Psoas muscle (tissue), 8 donors: ENCODE measurements around the gene CCDC201. TPM values are rescaled to one million over a fixed set of nuclear protein-coding genes. Genes with fewer than 3 reads are reported as not detected.
A peak's percentile ranks its signal among the peaks of the same experiment; 100 is the strongest.

Experiments used
- ATAC-seq, 4 donors: fragments of 200-7000 bp; cut with Tn5 transposase; one replicate each; pipeline ENCODE4 v1.9.1; 2020; ENCODE audit warnings: moderate library complexity in 3 of 4, mild to moderate bottlenecking in 2 of 4
- DNase-seq, 2 donors: peaks; one replicate each; pipeline ENCODE4 v3.0.0-alpha.2; 2020
- H3K27ac ChIP-seq: fragments of 200-600 bp; one replicate; pipeline ENCODE4 v1.8.0; 2022
- H3K27me3 ChIP-seq, 3 donors: fragments of 200-600 bp in 1 of 3; one replicate each; pipeline versions ENCODE4 v1.6.1 to v1.8.0; 2013 to 2022; ENCODE audit warnings: low read length in 2 of 3, mild to moderate bottlenecking in 2 of 3, moderate library complexity in 1 of 3; ENCODE audit not compliant: insufficient read depth in 3 of 3
- H3K36me3 ChIP-seq, 2 donors: fragments of 200-600 bp in 1 of 2; one replicate each; pipeline versions ENCODE4 v1.6.1 to v1.8.0; 2013 to 2022; ENCODE audit warnings: low read depth in 1 of 2, mild to moderate bottlenecking in 1 of 2, moderate library complexity in 1 of 2; ENCODE audit not compliant: insufficient read depth in 1 of 2
- H3K4me1 ChIP-seq: fragments of 200-600 bp; one replicate; pipeline ENCODE4 v1.8.0; 2022
- H3K4me3 ChIP-seq: fragments of 200-600 bp; one replicate; pipeline ENCODE4 v1.8.0; 2022; ENCODE audit warnings: mild to moderate bottlenecking
- H3K9me3 ChIP-seq: fragments of 200-600 bp; one replicate; pipeline ENCODE4 v1.8.0; 2022
- CTCF ChIP-seq: fragments of 200-600 bp; IDR thresholded peaks from one replicate; pipeline ENCODE4 v1.8.0; 2022; ENCODE audit warnings: antibody characterized with exemption
- WGBS, 3 donors: extraction: QIAGEN DNeasy Blood & Tissue Kit; methylation state at CpG; one replicate each; pipeline versions ENCODE4 v1.1.6 to v1.1.7; 2013; 5-methylcytosine and 5-hydroxymethylcytosine counted together
- intact Hi-C, 2 donors: fragments of 100-400 bp; cut with DNase I; formaldehyde crosslinking; loops; one replicate each; pipeline versions ENCODE4 v1.11.0 to v1.14.2; 2022
- polyA plus RNA-seq, 3 donors: library from polyadenylated mRNA; stranded (reverse); fragments of 200-250 nt; gene quantifications; one replicate each; pipeline ENCODE4 v1.2.3, GENCODE V29; 2013
- total RNA-seq, 4 donors: library from RNA; stranded (reverse); fragmentation: NEBNext Ultra II Directional in 2 of 4; extraction: Animal tissue kit (Norgen Biotek cat#: 25700) in 2 of 4; gene quantifications; one replicate each; pipeline versions ENCODE4 v1.2.1 to v1.2.4, GENCODE V29; 2021 to 2023
- donor health status: healthy with polysubstance abuse.
- donor health status: DM: no; HTN: no; CAD: no; lungs with moderate emphysema.
- donor health status: Bipolar disorder and iron deficiency.
- donor health status: healthy.
- donor health status: DM: yes; HTN: yes; CAD: no.
- donor health status: DM: no; HTN: no; CAD: no.
- donor health status: DM: no; HTN: no; CAD: no.
- donor health status: DM: yes; HTN: yes; CAD: no.

CCDC201 gene
- total and polyA plus RNA-seq, 7 donors: not detected

GRCh38 chr7:45890902-45891461 lies 18.1 kb upstream of the CCDC201 start:
- ATAC-seq: no peak
- no peak overlapping the region for H3K4me3 ChIP-seq
- peaks cover 0 to 40% (median 10%) of the 10 kb centered on the region in 3 donors for H3K27me3 ChIP-seq
- H3K36me3 ChIP-seq: no peaks in the 10 kb centered on the region
- peak; percentile 62 for TF ChIP-seq CTCF
- DNase-seq: no peak
- no peak overlapping the region for H3K27ac ChIP-seq
- no peaks in the 10 kb centered on the region for H3K9me3 ChIP-seq
- intact Hi-C loops: no loop called here
- no peaks in the 10 kb centered on the region for H3K4me1 ChIP-seq
- 33 to 37% (median 37%) methylated on average over 6 of the region's 6 CpGs for WGBS, 3 donors

- 90 to 95% (median 92%) methylated on average over 8 of the region's 8 CpGs for WGBS, 3 donors
- H3K36me3 ChIP-seq: no peaks in the 10 kb centered on the region
- TF ChIP-seq CTCF: no peak
- H3K27me3 ChIP-seq: peaks cover 0 to 40% (median 10%) of the 10 kb centered on the region in 3 donors
- intact Hi-C loops: no loop called here
- no peak overlapping the region for H3K27ac ChIP-seq
- H3K4me1 ChIP-seq: no peaks in the 10 kb centered on the region
- ATAC-seq (no peak), DNase-seq (no peak)
- H3K4me3 ChIP-seq: no peak overlapping the region
- H3K9me3 ChIP-seq: no peaks in the 10 kb centered on the region
Measured at GRCh38 chr7:45890125-45890901, 17.4 kb upstream of the CCDC201 start.

- no peak overlapping the region for H3K4me3 ChIP-seq
- no peaks in the 10 kb centered on the region for H3K36me3 ChIP-seq
- WGBS, 3 donors: 65 to 80% (median 73%) methylated on average over 8 of the region's 8 CpGs
- DNase-seq (no peak), ATAC-seq (no peak)
- no peak overlapping the region for H3K27ac ChIP-seq
- no peak for TF ChIP-seq CTCF
- H3K9me3 ChIP-seq: no peaks in the 10 kb centered on the region
- intact Hi-C loops: no loop called here
- peaks cover 0 to 40% (median 10%) of the 10 kb centered on the region in 3 donors for H3K27me3 ChIP-seq
- no peaks in the 10 kb centered on the region for H3K4me1 ChIP-seq
Measured at GRCh38 chr7:45889367-45890067, 16.6 kb upstream of the CCDC201 start.

- ATAC-seq (no peak), DNase-seq (no peak)
- Histone ChIP-seq H3K4me1 (no peaks in the 10 kb centered on the region), H3K27me3 (peaks cover 0 to 40% (median 10%) of the 10 kb centered on the region in 3 donors), H3K27ac (no peak overlapping the region), H3K9me3 (no peaks in the 10 kb centered on the region), H3K36me3 (no peaks in the 10 kb centered on the region), H3K4me3 (peak overlapping the region; percentile 34)
- no peak for TF ChIP-seq CTCF
- intact Hi-C loops: no loop called here
- WGBS, 3 donors: 22 to 36% (median 26%) methylated on average over 12 to 14 of the region's 14 CpGs
Measured at GRCh38 chr7:45888993-45889366, 16.1 kb upstream of the CCDC201 start.
